ENCODE measurements around the gene HBG2. TPM values are rescaled to one million over a fixed set of nuclear protein-coding genes. Genes with fewer than 3 reads are reported as not detected.
"Not testable (repeated sequence)": the region's sequence is repeated elsewhere in the genome, so short reads cannot be mapped to it uniquely, and the experiment has no call there.

The HBG2 gene
- total RNA-seq, 1 donor: 3.9 TPM

GRCh38 chr11:5269715-5270147, 15.2 kb upstream of the HBG2 start, which contains the start of gene HBE1:
TSS of gene HBE1 (minus strand) at chr11:5269945. CDS start at chr11:5269890, 55 bp downstream.
- no peaks in the 10 kb centered on the region for H3K9me3 ChIP-seq (ENCODE audit: low read depth, low read length)
- no peaks in the 10 kb centered on the region for H3K4me1 ChIP-seq (ENCODE audit: insufficient read depth, low read length)
- no peak within 1 kb of the TSS for H3K4me3 ChIP-seq (ENCODE audit: low read length)
- no peaks in the 10 kb centered on the region for H3K27me3 ChIP-seq (ENCODE audit: insufficient read depth, low read length)

GRCh38 chr11:5267033-5267563, 12.5 kb upstream of the HBG2 start:
- Histone ChIP-seq H3K4me3 (ENCODE audit: low read length) (no peak overlapping the region), H3K4me1 (ENCODE audit: insufficient read depth, low read length) (no peaks in the 10 kb centered on the region), H3K9me3 (ENCODE audit: low read depth, low read length) (no peaks in the 10 kb centered on the region), H3K27me3 (ENCODE audit: insufficient read depth, low read length) (no peaks in the 10 kb centered on the region)

GRCh38 chr11:5266609-5267008, 12.0 kb upstream of the HBG2 start:
- no peaks in the 10 kb centered on the region for H3K27me3 ChIP-seq (ENCODE audit: insufficient read depth, low read length)
- no peak overlapping the region for H3K4me3 ChIP-seq (ENCODE audit: low read length)
- H3K9me3 ChIP-seq (ENCODE audit: low read depth, low read length): no peaks in the 10 kb centered on the region
- no peaks in the 10 kb centered on the region for H3K4me1 ChIP-seq (ENCODE audit: insufficient read depth, low read length)

GRCh38 chr11:5265832-5266231, 11.3 kb upstream of the HBG2 start:
- no peaks in the 10 kb centered on the region for H3K27me3 ChIP-seq (ENCODE audit: insufficient read depth, low read length)
- no peaks in the 10 kb centered on the region for H3K9me3 ChIP-seq (ENCODE audit: low read depth, low read length)
- no peaks in the 10 kb centered on the region for H3K4me1 ChIP-seq (ENCODE audit: insufficient read depth, low read length)
- H3K4me3 ChIP-seq (ENCODE audit: low read length): no peak overlapping the region

GRCh38 chr11:5258543-5259262, 4.1 kb upstream of the HBG2 start:
- H3K9me3 ChIP-seq (ENCODE audit: low read depth, low read length): no peaks in the 10 kb centered on the region
- no peaks in the 10 kb centered on the region for H3K27me3 ChIP-seq (ENCODE audit: insufficient read depth, low read length)

GRCh38 chr11:5257296-5257695, 2.7 kb upstream of the HBG2 start:
- Histone ChIP-seq H3K4me3 (ENCODE audit: low read length) (no peak overlapping the region), H3K27me3 (ENCODE audit: insufficient read depth, low read length) (no peaks in the 10 kb centered on the region), H3K4me1 (ENCODE audit: insufficient read depth, low read length) (no peaks in the 10 kb centered on the region), H3K9me3 (ENCODE audit: low read depth, low read length) (no peaks in the 10 kb centered on the region)

More at GRCh38 chr11:5258543-5259262, 4.1 kb upstream of the HBG2 start:
- Histone ChIP-seq H3K4me3 (ENCODE audit: low read length) (no peak overlapping the region), H3K4me1 (ENCODE audit: insufficient read depth, low read length) (no peaks in the 10 kb centered on the region)

GRCh38 chr11:5254023-5254422, 558 bp downstream of the HBG2 start:
- H3K27me3 ChIP-seq (ENCODE audit: insufficient read depth, low read length); H3K4me3 ChIP-seq (ENCODE audit: low read length); H3K4me1 ChIP-seq (ENCODE audit: insufficient read depth, low read length); H3K9me3 ChIP-seq (ENCODE audit: low read depth, low read length): not testable (repeated sequence)

GRCh38 chr11:5253440-5253839, 1.1 kb downstream of the HBG2 start:
- H3K9me3 ChIP-seq (ENCODE audit: low read depth, low read length); H3K4me1 ChIP-seq (ENCODE audit: insufficient read depth, low read length); H3K4me3 ChIP-seq (ENCODE audit: low read length); H3K27me3 ChIP-seq (ENCODE audit: insufficient read depth, low read length): not testable (repeated sequence)

- no peaks in the 10 kb centered on the region for H3K9me3 ChIP-seq (ENCODE audit: low read depth, low read length)
- H3K4me1 ChIP-seq (ENCODE audit: insufficient read depth, low read length): no peaks in the 10 kb centered on the region
- no peak overlapping the region for H3K4me3 ChIP-seq (ENCODE audit: low read length)
- no peaks in the 10 kb centered on the region for H3K27me3 ChIP-seq (ENCODE audit: insufficient read depth, low read length)
Measured at GRCh38 chr11:5252919-5253265, 1.7 kb downstream of the HBG2 start.

- H3K9me3 ChIP-seq (ENCODE audit: low read depth, low read length): no peaks in the 10 kb centered on the region
- H3K4me1 ChIP-seq (ENCODE audit: insufficient read depth, low read length): no peaks in the 10 kb centered on the region
- no peaks in the 10 kb centered on the region for H3K27me3 ChIP-seq (ENCODE audit: insufficient read depth, low read length)
Measured at GRCh38 chr11:5252192-5252918, 2.2 kb downstream of the HBG2 start.

GRCh38 chr11:5251746-5252145, 2.8 kb downstream of the HBG2 start:
- Histone ChIP-seq H3K4me3 (ENCODE audit: low read length) (no peak overlapping the region), H3K4me1 (ENCODE audit: insufficient read depth, low read length) (no peaks in the 10 kb centered on the region), H3K9me3 (ENCODE audit: low read depth, low read length) (no peaks in the 10 kb centered on the region), H3K27me3 (ENCODE audit: insufficient read depth, low read length) (no peaks in the 10 kb centered on the region)

More at GRCh38 chr11:5252192-5252918, 2.2 kb downstream of the HBG2 start:
- no peak overlapping the region for H3K4me3 ChIP-seq (ENCODE audit: low read length)

- H3K9me3 ChIP-seq (ENCODE audit: low read depth, low read length): no peaks in the 10 kb centered on the region
- H3K4me1 ChIP-seq (ENCODE audit: insufficient read depth, low read length): no peaks in the 10 kb centered on the region
- no peaks in the 10 kb centered on the region for H3K27me3 ChIP-seq (ENCODE audit: insufficient read depth, low read length)
- no peak overlapping the region for H3K4me3 ChIP-seq (ENCODE audit: low read length)
Measured at GRCh38 chr11:5250543-5251204, 3.9 kb downstream of the HBG2 start.

GRCh38 chr11:5249807-5250396, 4.7 kb downstream of the HBG2 start, which contains the start of gene HBG1:
TSS of gene HBG1 (minus strand) at chr11:5249857. CDS start at chr11:5249804, 53 bp downstream.
- not testable (repeated sequence) for H3K4me3 ChIP-seq (ENCODE audit: low read length); H3K9me3 ChIP-seq (ENCODE audit: low read depth, low read length); H3K4me1 ChIP-seq (ENCODE audit: insufficient read depth, low read length); H3K27me3 ChIP-seq (ENCODE audit: insufficient read depth, low read length)

GRCh38 chr11:5248498-5248897, 6.1 kb downstream of the HBG2 start:
- not testable (repeated sequence) for H3K4me1 ChIP-seq (ENCODE audit: insufficient read depth, low read length); H3K9me3 ChIP-seq (ENCODE audit: low read depth, low read length); H3K4me3 ChIP-seq (ENCODE audit: low read length)

More at GRCh38 chr11:5248498-5248897, 6.1 kb downstream of the HBG2 start:
- H3K27me3 ChIP-seq (ENCODE audit: insufficient read depth, low read length): not testable (repeated sequence)

Data from mononuclear cell (primary cell).